CD14-positive monocyte (primary cell): Measurements from ENCODE around the gene HAUS7. TPM values are rescaled to one million over a fixed set of nuclear protein-coding genes. Genes with fewer than 3 reads are reported as not detected.

ENCODE experiments used
- DNase-seq, 3 donors: peaks; one replicate each; pipeline ENCODE4 v3.0.0-alpha.2; 2011 to 2022
- H2AFZ ChIP-seq: 2 replicates; pipeline ENCODE4 v1.6.0; 2012; ENCODE audit warnings: mild to moderate bottlenecking, low read depth, low read length, inconsistent platforms; ENCODE audit not compliant: insufficient read depth, poor library complexity, severe bottlenecking
- H3K27ac ChIP-seq, 2 donors: 1 replicate in 1 of 2; 2 replicates in 1 of 2; pipeline ENCODE4 v1.5.1; 2012 to 2013; ENCODE audit warnings: low read length in 2 of 2, control low read depth in 1 of 2, inconsistent platforms in 1 of 2, low read depth in 1 of 2, mild to moderate bottlenecking in 1 of 2
- H3K27me3 ChIP-seq, 2 donors: one replicate each; pipeline versions ENCODE4 v1.6.0 to v1.6.1; 2011 to 2013; ENCODE audit warnings: low read length in 2 of 2; ENCODE audit not compliant: control insufficient read depth in 2 of 2, insufficient read depth in 2 of 2
- H3K36me3 ChIP-seq, 2 donors: replicated peaks in 1 of 2; 1 replicate in 1 of 2; 2 replicates in 1 of 2; pipeline versions ENCODE4 v1.5.1 to v1.6.1; 2012 to 2013; ENCODE audit warnings: low read length in 2 of 2, control low read depth in 1 of 2, inconsistent platforms in 1 of 2, mild to moderate bottlenecking in 1 of 2; ENCODE audit not compliant: insufficient read depth in 2 of 2, control insufficient read depth in 1 of 2
- H3K4me1 ChIP-seq, 2 donors: 1 replicate in 1 of 2; 2 replicates in 1 of 2; pipeline versions ENCODE4 v1.5.1 to v1.6.1; 2012 to 2013; ENCODE audit warnings: low read length in 2 of 2, control low read depth in 1 of 2, inconsistent platforms in 1 of 2, mild to moderate bottlenecking in 1 of 2, moderate library complexity in 1 of 2; ENCODE audit not compliant: insufficient read depth in 2 of 2, control insufficient read depth in 1 of 2
- H3K4me2 ChIP-seq: replicated peaks from 2 replicates; pipeline ENCODE3; 2012; ENCODE audit warnings: low read length, moderate library complexity, mild to moderate bottlenecking; ENCODE audit not compliant: poor library complexity, severe bottlenecking; ENCODE audit errors: extremely low read depth
- H3K4me3 ChIP-seq, 3 experiments: fragments of 200-600 bp in 1 of 3; sonication (generic) in 1 of 3; replicated peaks in 1 of 3; 1 replicate in 2 of 3; 2 replicates in 1 of 3; pipeline ENCODE4 v1.5.1; 2011 to 2013; ENCODE audit warnings: low read length in 3 of 3, mild to moderate bottlenecking in 3 of 3, control low read depth in 2 of 3, low read depth in 2 of 3, inconsistent platforms in 1 of 3, moderate library complexity in 1 of 3
- H3K79me2 ChIP-seq: 2 replicates; pipeline ENCODE4 v1.6.0; 2012; ENCODE audit warnings: mild to moderate bottlenecking, control low read depth, inconsistent platforms, low read length, moderate library complexity; ENCODE audit not compliant: insufficient read depth
- H3K9ac ChIP-seq: 2 replicates; pipeline ENCODE4 v1.6.0; 2017; ENCODE audit warnings: low read length, mild to moderate bottlenecking; ENCODE audit not compliant: insufficient read depth, poor library complexity, severe bottlenecking
- H3K9me3 ChIP-seq, 2 donors: replicated peaks in 1 of 2; 1 replicate in 1 of 2; 2 replicates in 1 of 2; pipeline versions ENCODE4 v1.5.1 to v1.6.1; 2012 to 2013; ENCODE audit warnings: low read length in 2 of 2, control low read depth in 1 of 2; ENCODE audit not compliant: control insufficient read depth in 1 of 2, insufficient read depth in 1 of 2
- H4K20me1 ChIP-seq: 2 replicates; pipeline ENCODE4 v1.6.0; 2012; ENCODE audit warnings: mild to moderate bottlenecking, low read length, control low read depth, moderate library complexity; ENCODE audit not compliant: insufficient read depth
- H3K27ac Mint-ChIP-seq, 7 donors: one replicate each; pipeline ENCODE4 v1.8.0; 2020; ENCODE audit warnings: mild to moderate bottlenecking in 7 of 7, mixed read lengths in 7 of 7, moderate library complexity in 6 of 7, inconsistent platforms in 2 of 7
- H3K27me3 Mint-ChIP-seq, 3 donors: one replicate each; pipeline ENCODE4 v1.8.0; 2021 to 2022; ENCODE audit warnings: low read depth in 3 of 3, mild to moderate bottlenecking in 3 of 3, mixed read lengths in 3 of 3, moderate library complexity in 3 of 3, inconsistent platforms in 1 of 3
- H3K36me3 Mint-ChIP-seq, 2 donors: one replicate each; pipeline ENCODE4 v1.8.0; 2020; ENCODE audit warnings: mixed read lengths in 2 of 2, inconsistent platforms in 1 of 2, mild to moderate bottlenecking in 1 of 2
- H3K4me1 Mint-ChIP-seq: one replicate; pipeline ENCODE4 v1.8.0; 2020; ENCODE audit warnings: mild to moderate bottlenecking, mixed read lengths
- H3K4me3 Mint-ChIP-seq, 2 donors: one replicate each; pipeline ENCODE4 v1.8.0; 2020; ENCODE audit warnings: mild to moderate bottlenecking in 2 of 2, mixed read lengths in 2 of 2, moderate library complexity in 1 of 2
- H3K9me3 Mint-ChIP-seq, 7 donors: one replicate each; pipeline ENCODE4 v1.8.0; 2020 to 2022; ENCODE audit warnings: mixed read lengths in 7 of 7, mild to moderate bottlenecking in 6 of 7, moderate library complexity in 6 of 7, inconsistent platforms in 2 of 7
- WGBS: methylation state at CpG from one replicate; pipeline ENCODE4 v1.1.5; 2013; ENCODE audit warnings: missing lambda C conversion rate; ENCODE audit not compliant: insufficient coverage; 5-methylcytosine and 5-hydroxymethylcytosine counted together
- intact Hi-C, 2 donors: fragments of 100-400 bp; cut with micrococcal nuclease; formaldehyde crosslinking; loops; one replicate each; pipeline versions ENCODE4 v1.15.0 to v1.15.1; 2023
- polyA plus RNA-seq, 3 donors: library from polyadenylated mRNA; depleted of rRNA in 1 of 3; unstranded in 2 of 3; stranded (reverse) in 1 of 3; fragments of 300-500 nt in 2 of 3; fragments of >200 nt in 1 of 3; fragmentation: Illumina TruSeq in 2 of 3; gene quantifications; 1 replicate in 2 of 3; 2 replicates in 1 of 3; pipeline ENCODE4 v1.2.3, GENCODE V29; 2012 to 2021
- TF ChIP-seq, protein P1 (sequence below): fragments of 200-600 bp; IDR thresholded peaks from one replicate; pipeline ENCODE4 v1.8.0; 2022; ENCODE audit warnings: antibody characterized with exemption, mild to moderate bottlenecking

HAUS7 gene
- polyA plus RNA-seq, 3 donors, result 23.8 to 37.5 (median 26.7) TPM

DNA sequence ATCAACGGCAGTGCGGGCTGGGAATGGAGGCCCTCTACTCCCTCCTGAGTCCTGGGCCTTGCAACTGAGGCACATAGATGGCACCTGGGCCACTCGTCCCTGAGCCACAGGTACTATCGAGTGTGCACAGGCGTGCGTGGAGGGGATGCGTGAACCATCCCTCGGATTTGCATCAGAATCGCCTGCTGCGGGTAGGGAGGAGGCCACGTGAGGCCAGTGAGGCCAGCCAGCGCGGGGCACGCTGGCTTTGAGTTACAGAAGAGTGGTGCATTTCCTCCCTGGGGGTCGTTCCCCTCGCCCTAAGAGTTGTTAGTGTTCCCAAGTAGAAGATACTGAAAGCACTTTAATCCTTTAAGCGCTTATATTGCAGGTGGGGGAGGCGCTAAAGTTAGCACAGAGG lies 48.5 kb downstream of the HAUS7 start:
- DNase-seq, result no peak
- peaks cover 0 to 6% of the 10 kb centered on the region in 2 donors for H3K36me3 ChIP-seq
- no peaks in the 10 kb centered on the region for H3K9me3 ChIP-seq
- TF ChIP-seq, protein P1, sequence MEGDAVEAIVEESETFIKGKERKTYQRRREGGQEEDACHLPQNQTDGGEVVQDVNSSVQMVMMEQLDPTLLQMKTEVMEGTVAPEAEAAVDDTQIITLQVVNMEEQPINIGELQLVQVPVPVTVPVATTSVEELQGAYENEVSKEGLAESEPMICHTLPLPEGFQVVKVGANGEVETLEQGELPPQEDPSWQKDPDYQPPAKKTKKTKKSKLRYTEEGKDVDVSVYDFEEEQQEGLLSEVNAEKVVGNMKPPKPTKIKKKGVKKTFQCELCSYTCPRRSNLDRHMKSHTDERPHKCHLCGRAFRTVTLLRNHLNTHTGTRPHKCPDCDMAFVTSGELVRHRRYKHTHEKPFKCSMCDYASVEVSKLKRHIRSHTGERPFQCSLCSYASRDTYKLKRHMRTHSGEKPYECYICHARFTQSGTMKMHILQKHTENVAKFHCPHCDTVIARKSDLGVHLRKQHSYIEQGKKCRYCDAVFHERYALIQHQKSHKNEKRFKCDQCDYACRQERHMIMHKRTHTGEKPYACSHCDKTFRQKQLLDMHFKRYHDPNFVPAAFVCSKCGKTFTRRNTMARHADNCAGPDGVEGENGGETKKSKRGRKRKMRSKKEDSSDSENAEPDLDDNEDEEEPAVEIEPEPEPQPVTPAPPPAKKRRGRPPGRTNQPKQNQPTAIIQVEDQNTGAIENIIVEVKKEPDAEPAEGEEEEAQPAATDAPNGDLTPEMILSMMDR, result no peak
- H3K27ac Mint-ChIP-seq, result peak overlapping the region in 1 of 7 donors; percentile 10
- no peaks in the 10 kb centered on the region for H3K27me3 ChIP-seq
- peaks cover 0 to 8% (median 5%) of the 10 kb centered on the region in 3 donors for H3K27me3 Mint-ChIP-seq
- H3K79me2 ChIP-seq, result no peaks in the 10 kb centered on the region
- peaks cover 0 to 9% (median 0%) of the 10 kb centered on the region in 7 donors for H3K9me3 Mint-ChIP-seq
- no peak overlapping the region for H3K4me3 Mint-ChIP-seq
- H3K4me3 ChIP-seq, result no peak overlapping the region
- peaks cover under 1 to 6% of the 10 kb centered on the region in 2 donors for H3K4me1 ChIP-seq
- peaks cover 10 to 15% of the 10 kb centered on the region in 2 donors for H3K36me3 Mint-ChIP-seq
- WGBS, result 94% methylated on average over 7 of the region's 18 CpGs
- H3K9ac ChIP-seq, result no peak overlapping the region
- H2AFZ ChIP-seq, result no peak overlapping the region
- H4K20me1 ChIP-seq, result no peaks in the 10 kb centered on the region
- intact Hi-C loops, result no loop called here
- no peak overlapping the region for H3K4me2 ChIP-seq
- H3K27ac ChIP-seq, result no peak overlapping the region
- H3K4me1 Mint-ChIP-seq, result peaks cover 24% of the 10 kb centered on the region

DNA sequence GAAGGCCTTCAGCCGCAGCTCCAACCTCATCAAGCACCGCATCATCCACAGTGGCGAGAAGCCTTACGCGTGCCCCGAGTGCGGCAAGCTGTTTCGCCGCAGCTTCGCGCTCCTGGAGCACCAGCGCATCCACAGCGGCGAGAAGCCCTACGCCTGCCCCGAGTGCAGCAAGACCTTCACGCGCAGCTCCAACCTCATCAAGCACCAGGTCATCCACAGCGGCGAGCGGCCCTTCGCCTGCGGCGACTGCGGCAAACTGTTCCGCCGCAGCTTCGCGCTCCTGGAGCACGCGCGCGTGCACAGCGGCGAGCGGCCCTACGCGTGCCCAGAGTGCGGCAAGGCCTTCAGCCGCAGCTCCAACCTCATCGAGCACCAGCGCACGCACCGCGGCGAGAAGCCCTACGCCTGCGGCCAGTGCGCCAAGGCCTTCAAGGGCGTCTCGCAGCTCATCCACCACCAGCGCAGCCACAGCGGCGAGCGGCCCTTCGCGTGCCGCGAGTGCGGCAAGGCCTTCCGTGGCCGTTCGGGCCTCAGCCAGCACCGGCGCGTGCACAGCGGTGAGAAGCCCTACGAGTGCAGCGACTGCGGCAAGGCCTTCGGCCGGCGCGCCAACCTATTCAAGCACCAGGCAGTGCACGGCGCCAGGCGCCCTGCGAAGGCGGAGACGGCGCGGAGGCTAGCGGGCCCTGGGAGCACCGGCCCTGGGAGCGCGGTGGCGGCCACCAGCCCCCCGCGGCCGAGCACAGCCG lies 49.4 kb downstream of the HAUS7 start:
- H3K36me3 ChIP-seq, result peaks cover 0 to 6% of the 10 kb centered on the region in 2 donors
- Mint-ChIP-seq H3K4me3 (no peak overlapping the region), H3K27me3 (peaks cover 0 to 12% (median 5%) of the 10 kb centered on the region in 3 donors), H3K27ac (no peak overlapping the region), H3K4me1 (peaks cover 29% of the 10 kb centered on the region), H3K36me3 (peaks cover 10 to 15% of the 10 kb centered on the region in 2 donors), H3K9me3 (peaks cover 0 to 5% (median 0%) of the 10 kb centered on the region in 7 donors)
- H3K79me2 ChIP-seq, result no peaks in the 10 kb centered on the region
- no peaks in the 10 kb centered on the region for H3K9me3 ChIP-seq
- no peak for DNase-seq
- H4K20me1 ChIP-seq, result no peaks in the 10 kb centered on the region
- no peak overlapping the region for H3K9ac ChIP-seq
- no peak overlapping the region for H3K27ac ChIP-seq
- intact Hi-C loops, result no loop called here
- no peak overlapping the region for H3K4me3 ChIP-seq
- TF ChIP-seq, protein P1, result no peak
- no peak overlapping the region for H2AFZ ChIP-seq
- H3K4me2 ChIP-seq, result no peak overlapping the region
- H3K27me3 ChIP-seq, result no peaks in the 10 kb centered on the region
- WGBS, result 99% methylated on average over 46 of the region's 91 CpGs
- H3K4me1 ChIP-seq, result peaks cover 9 to 14% of the 10 kb centered on the region in 2 donors
